ENCODE data around the gene ZNF274.

The ZNF274 gene

DNA sequence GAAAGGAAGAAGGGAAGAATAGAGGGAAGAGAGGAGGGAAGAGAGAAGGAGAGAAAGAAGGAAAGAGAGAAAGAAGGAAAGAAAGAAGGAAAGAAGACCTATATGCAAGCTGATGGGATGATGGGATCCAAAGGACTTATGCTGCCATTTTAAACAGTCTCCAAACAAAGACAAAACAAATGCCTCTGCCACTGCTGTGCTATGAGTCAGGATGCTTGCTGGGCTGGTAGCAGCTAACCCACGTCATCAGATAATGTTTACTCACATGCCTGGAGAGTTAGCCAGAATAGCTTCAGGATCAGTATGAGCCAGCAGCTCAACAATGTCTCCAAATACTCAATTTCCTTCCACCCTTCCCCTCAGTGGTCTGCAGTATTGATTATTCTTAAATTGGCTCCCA, 12.0 kb upstream of the ZNF274 start:
- TF ChIP-seq CTCF (IDR thresholded peaks at IDR 0.05; ENCODE audit: low read depth, low read length) (no peak), POLR2A (IDR thresholded peaks at IDR 0.05; ENCODE audit: extremely low read depth, insufficient read length) (no peak), MAX (IDR thresholded peaks at IDR 0.05; ENCODE audit: low read depth, low read length) (no peak), MYC (IDR thresholded peaks at IDR 0.05; ENCODE audit: low read depth, low read length) (no peak)
- DNase-seq (ENCODE audit: low read depth): no peak
- no peak overlapping the region for H3K4me3 ChIP-seq (ENCODE audit: low read depth, low read length)

DNA sequence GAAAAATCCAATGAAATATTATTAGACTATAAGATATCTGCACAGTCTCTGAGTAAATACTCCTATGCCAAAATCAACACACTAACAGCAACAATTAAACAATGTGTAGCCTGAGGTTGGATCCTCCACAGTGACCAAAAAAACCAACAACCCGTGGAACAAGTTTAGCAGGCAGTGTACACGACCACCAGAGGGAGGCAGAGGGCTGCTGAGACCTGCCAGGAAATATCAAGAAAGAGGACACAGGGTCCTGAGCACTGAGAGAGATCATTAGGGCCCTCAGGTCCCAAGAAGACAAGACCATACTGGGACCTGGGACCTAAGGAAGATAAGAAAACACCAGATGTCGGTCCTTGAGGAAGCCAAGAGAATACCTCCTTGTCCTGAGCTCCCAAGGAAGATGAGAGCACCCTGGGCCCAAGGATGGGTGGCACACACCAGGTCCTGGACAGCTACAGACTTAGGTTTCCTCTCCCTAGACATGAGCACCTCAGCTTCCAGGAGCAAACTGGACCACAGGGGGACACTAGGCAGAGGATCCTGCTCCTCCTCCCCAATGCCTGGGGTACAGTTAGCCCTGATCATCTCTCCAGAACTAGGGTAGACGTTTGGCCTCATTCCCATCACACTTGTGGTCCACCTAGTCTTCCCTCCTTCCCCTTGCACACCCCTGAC, 822 bp upstream of the ZNF274 start:
- TF ChIP-seq CTCF (IDR thresholded peaks at IDR 0.05; ENCODE audit: low read depth, low read length): peak; percentile 59
- no peak for TF ChIP-seq MAX (IDR thresholded peaks at IDR 0.05; ENCODE audit: low read depth, low read length)
- TF ChIP-seq MYC (IDR thresholded peaks at IDR 0.05; ENCODE audit: low read depth, low read length): no peak
- no peak for TF ChIP-seq POLR2A (IDR thresholded peaks at IDR 0.05; ENCODE audit: extremely low read depth, insufficient read length)
- peak overlapping the region; percentile 65 for H3K4me3 ChIP-seq (ENCODE audit: low read depth, low read length)
- DNase-seq (ENCODE audit: low read depth): peak; percentile 77

DNA sequence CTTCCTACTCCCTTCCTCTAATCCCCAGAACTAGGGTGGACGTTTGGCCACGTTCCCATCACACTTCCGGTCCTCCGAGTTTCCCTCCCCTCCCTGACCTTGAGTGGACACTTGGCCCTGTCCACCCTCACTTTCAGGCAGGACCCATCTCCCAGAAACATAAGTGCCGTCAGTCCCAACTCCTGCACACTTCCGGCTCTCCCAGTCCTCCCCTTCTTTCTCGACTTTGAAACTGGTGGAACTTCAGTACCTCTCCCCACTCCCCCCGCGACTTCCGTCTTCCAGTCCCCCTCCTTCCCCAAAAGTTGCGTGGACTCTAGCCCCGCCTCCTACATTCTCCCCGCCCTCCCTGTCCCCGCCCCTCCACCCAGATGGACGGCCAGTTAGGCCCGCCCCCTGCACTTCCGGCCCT, 278 bp upstream of the ZNF274 start:
- H3K4me3 ChIP-seq (ENCODE audit: low read depth, low read length): peak overlapping the region; percentile 65
- peak; percentile 89 for DNase-seq (ENCODE audit: low read depth)
- TF ChIP-seq MAX (IDR thresholded peaks at IDR 0.05; ENCODE audit: low read depth, low read length) (no peak), MYC (IDR thresholded peaks at IDR 0.05; ENCODE audit: low read depth, low read length) (no peak), CTCF (IDR thresholded peaks at IDR 0.05; ENCODE audit: low read depth, low read length) (no peak), POLR2A (IDR thresholded peaks at IDR 0.05; ENCODE audit: extremely low read depth, insufficient read length) (no peak)

GRCh38 chr19:58183817-58184215, 955 bp downstream of the ZNF274 start:
- no peak for DNase-seq (ENCODE audit: low read depth)
- TF ChIP-seq POLR2A (IDR thresholded peaks at IDR 0.05; ENCODE audit: extremely low read depth, insufficient read length) (no peak), MYC (IDR thresholded peaks at IDR 0.05; ENCODE audit: low read depth, low read length) (no peak), MAX (IDR thresholded peaks at IDR 0.05; ENCODE audit: low read depth, low read length) (no peak), CTCF (IDR thresholded peaks at IDR 0.05; ENCODE audit: low read depth, low read length) (no peak)
- H3K4me3 ChIP-seq (ENCODE audit: low read depth, low read length): peak overlapping the region; percentile 78

- no peak for TF ChIP-seq MAX (IDR thresholded peaks at IDR 0.05; ENCODE audit: low read depth, low read length)
- TF ChIP-seq MYC (IDR thresholded peaks at IDR 0.05; ENCODE audit: low read depth, low read length): no peak
- no peak for TF ChIP-seq POLR2A (IDR thresholded peaks at IDR 0.05; ENCODE audit: extremely low read depth, insufficient read length)
- TF ChIP-seq CTCF (IDR thresholded peaks at IDR 0.05; ENCODE audit: low read depth, low read length): no peak
- H3K4me3 ChIP-seq (ENCODE audit: low read depth, low read length): no peak overlapping the region
- peak; percentile 23 for DNase-seq (ENCODE audit: low read depth)
Observed at GRCh38 chr19:58196901-58197616, 14.2 kb downstream of the ZNF274 start.
